Measurements from ENCODE around the gene SPRR2B. TPM values are rescaled to one million over a fixed set of nuclear protein-coding genes. Genes with fewer than 3 reads are reported as not detected.
"Not testable (repeated sequence)": the region's sequence is repeated elsewhere in the genome, so short reads cannot be mapped to it uniquely, and the experiment has no call there.

The SPRR2B gene
- total RNA-seq, 1 donor from 2014 or later, result not detected

GRCh38 chr1:153058154-153058553 is 13.3 kb downstream of the SPRR2B start:
- H3K9me3 Mint-ChIP-seq (ENCODE audit: unreplicated experiment), result no peaks in the 10 kb centered on the region
- no peak overlapping the region for H3K4me3 Mint-ChIP-seq (ENCODE audit: unreplicated experiment)
- TF ChIP-seq CTCF (IDR thresholded peaks at IDR 0.05; ENCODE audit: partially characterized antibody, unreplicated experiment), result no peak
- no peaks in the 10 kb centered on the region for H3K4me1 Mint-ChIP-seq (ENCODE audit: low read depth, unreplicated experiment)
- H3K27me3 Mint-ChIP-seq (ENCODE audit: unreplicated experiment), result no peaks in the 10 kb centered on the region
- no peak overlapping the region for H3K27ac Mint-ChIP-seq (ENCODE audit: unreplicated experiment)
- DNase-seq, result no peak
- no peaks in the 10 kb centered on the region for H3K36me3 Mint-ChIP-seq (ENCODE audit: unreplicated experiment)

GRCh38 chr1:153057375-153057774 is 14.0 kb downstream of the SPRR2B start, which contains the start of gene SPRR2A:
TSS of gene SPRR2A (minus strand) at chr1:153057512. CDS start at chr1:153056735, 777 bp downstream.
- no peak within 1 kb of the TSS for H3K4me3 Mint-ChIP-seq (ENCODE audit: unreplicated experiment)
- H3K4me1 Mint-ChIP-seq (ENCODE audit: low read depth, unreplicated experiment), result no peaks in the 10 kb centered on the region
- H3K36me3 Mint-ChIP-seq (ENCODE audit: unreplicated experiment), result no peaks in the 10 kb centered on the region
- H3K9me3 Mint-ChIP-seq (ENCODE audit: unreplicated experiment), result no peaks in the 10 kb centered on the region
- TF ChIP-seq CTCF (IDR thresholded peaks at IDR 0.05; ENCODE audit: partially characterized antibody, unreplicated experiment), result no peak
- H3K27ac Mint-ChIP-seq (ENCODE audit: unreplicated experiment), result no peak within 1 kb of the TSS
- H3K27me3 Mint-ChIP-seq (ENCODE audit: unreplicated experiment), result no peaks in the 10 kb centered on the region
- no peak for DNase-seq

- DNase-seq; H3K36me3 Mint-ChIP-seq (ENCODE audit: unreplicated experiment); H3K4me1 Mint-ChIP-seq (ENCODE audit: low read depth, unreplicated experiment); H3K27me3 Mint-ChIP-seq (ENCODE audit: unreplicated experiment); H3K4me3 Mint-ChIP-seq (ENCODE audit: unreplicated experiment); H3K9me3 Mint-ChIP-seq (ENCODE audit: unreplicated experiment); H3K27ac Mint-ChIP-seq (ENCODE audit: unreplicated experiment): not testable (repeated sequence)
These were observed 15.3 kb downstream of the SPRR2B start for GRCh38 chr1:153056111-153056510.

- Mint-ChIP-seq H3K4me3 (ENCODE audit: unreplicated experiment) (no peak overlapping the region), H3K4me1 (ENCODE audit: low read depth, unreplicated experiment) (no peaks in the 10 kb centered on the region), H3K9me3 (ENCODE audit: unreplicated experiment) (peaks cover 3% of the 10 kb centered on the region), H3K27ac (ENCODE audit: unreplicated experiment) (no peak overlapping the region), H3K36me3 (ENCODE audit: unreplicated experiment) (no peaks in the 10 kb centered on the region), H3K27me3 (ENCODE audit: unreplicated experiment) (no peaks in the 10 kb centered on the region)
- TF ChIP-seq CTCF (IDR thresholded peaks at IDR 0.05; ENCODE audit: partially characterized antibody, unreplicated experiment), result no peak
- no peak for DNase-seq
These were observed 22.2 kb downstream of the SPRR2B start for GRCh38 chr1:153049211-153049610.

GRCh38 chr1:153040950-153041631 is 30.3 kb downstream of the SPRR2B start, which contains the start of gene SPRR2D:
TSS of gene SPRR2D (minus strand) at chr1:153041120. CDS start at chr1:153040346, 774 bp downstream.
- Mint-ChIP-seq H3K4me1 (ENCODE audit: low read depth, unreplicated experiment) (no peaks in the 10 kb centered on the region), H3K36me3 (ENCODE audit: unreplicated experiment) (no peaks in the 10 kb centered on the region), H3K4me3 (ENCODE audit: unreplicated experiment) (no peak within 1 kb of the TSS), H3K27me3 (ENCODE audit: unreplicated experiment) (no peaks in the 10 kb centered on the region), H3K9me3 (ENCODE audit: unreplicated experiment) (no peaks in the 10 kb centered on the region), H3K27ac (ENCODE audit: unreplicated experiment) (no peak within 1 kb of the TSS)
- DNase-seq, result no peak
- no peak for TF ChIP-seq CTCF (IDR thresholded peaks at IDR 0.05; ENCODE audit: partially characterized antibody, unreplicated experiment)
